Activated naive CD4-positive, alpha-beta T cell treated with anti-CD3 and anti-CD28 coated beads, Interleukin-2, amount 50 U/mL, for 72 hours (primary cell): Measurements from ENCODE around the gene MOK. TPM values are rescaled to one million over a fixed set of nuclear protein-coding genes. Genes with fewer than 3 reads are reported as not detected.
"Not testable (repeated sequence)": the region's sequence is repeated elsewhere in the genome, so short reads cannot be mapped to it uniquely, and the experiment has no call there.

ENCODE experiments used
- ATAC-seq, 2 donors: fragments of 150-1000 bp; cut with Tn5 transposase; 2 replicates each; pipeline ENCODE4 v1.10.0; 2021; ENCODE audit warnings: mild to moderate bottlenecking in 2 of 2, moderate library complexity in 2 of 2
- DNase-seq, 2 donors: peaks; one replicate each; pipeline ENCODE4 v3.0.0; 2021 to 2022; ENCODE audit warnings: low spot score in 2 of 2
- H3K27ac Mint-ChIP-seq, 2 donors: one replicate each; pipeline ENCODE4 v1.8.0; 2022; ENCODE audit warnings: mild to moderate bottlenecking in 2 of 2, mixed read lengths in 2 of 2
- H3K36me3 Mint-ChIP-seq, 2 donors: one replicate each; pipeline ENCODE4 v1.8.0; 2022; ENCODE audit warnings: mixed read lengths in 2 of 2
- H3K9me3 Mint-ChIP-seq, 2 donors: one replicate each; pipeline ENCODE4 v1.8.0; 2022; ENCODE audit warnings: mixed read lengths in 2 of 2
- total RNA-seq, 2 donors: library from RNA; stranded (reverse); gene quantifications; one replicate each; pipeline ENCODE4 v1.2.3, GENCODE V29; 2022

Gene MOK
- total RNA-seq, 2 donors from 2014 or later: 4.4 to 9.1 TPM

GRCh38 chr14:102241147-102241546 is 63.8 kb downstream of the MOK start:
- no peak for ATAC-seq
- no peak for DNase-seq
- Mint-ChIP-seq H3K9me3 (no peaks in the 10 kb centered on the region), H3K36me3 (no peaks in the 10 kb centered on the region), H3K27ac (no peak overlapping the region)

GRCh38 chr14:102240481-102240880 is 64.5 kb downstream of the MOK start:
- H3K9me3 Mint-ChIP-seq, ATAC-seq, H3K36me3 Mint-ChIP-seq, H3K27ac Mint-ChIP-seq, DNase-seq: not testable (repeated sequence)

GRCh38 chr14:102239231-102239630 is 65.7 kb downstream of the MOK start:
- no peak for ATAC-seq
- H3K27ac Mint-ChIP-seq: no peak overlapping the region
- DNase-seq: no peak
- no peaks in the 10 kb centered on the region for H3K36me3 Mint-ChIP-seq
- H3K9me3 Mint-ChIP-seq: no peaks in the 10 kb centered on the region

GRCh38 chr14:102238766-102239165 is 66.2 kb downstream of the MOK start:
- no peak for ATAC-seq
- H3K9me3 Mint-ChIP-seq: no peaks in the 10 kb centered on the region
- DNase-seq: no peak
- no peak overlapping the region for H3K27ac Mint-ChIP-seq
- no peaks in the 10 kb centered on the region for H3K36me3 Mint-ChIP-seq

- no peak for DNase-seq
- Mint-ChIP-seq H3K36me3 (no peaks in the 10 kb centered on the region), H3K27ac (no peak overlapping the region), H3K9me3 (no peaks in the 10 kb centered on the region)
- no peak for ATAC-seq
Observed at GRCh38 chr14:102238131-102238530, 66.8 kb downstream of the MOK start.

- DNase-seq (no peak), ATAC-seq (no peak)
- no peaks in the 10 kb centered on the region for H3K36me3 Mint-ChIP-seq
- no peak overlapping the region for H3K27ac Mint-ChIP-seq
- no peaks in the 10 kb centered on the region for H3K9me3 Mint-ChIP-seq
Observed at GRCh38 chr14:102236026-102236425, 68.9 kb downstream of the MOK start.

GRCh38 chr14:102235275-102235897 is 69.6 kb downstream of the MOK start:
- ATAC-seq (peak; percentile 95 to 99), DNase-seq (peak; percentile 70 to 86)
- Mint-ChIP-seq H3K27ac (no peak overlapping the region), H3K36me3 (no peaks in the 10 kb centered on the region), H3K9me3 (no peaks in the 10 kb centered on the region)

- DNase-seq: no peak
- peak in 1 of 2 donors; percentile 14 for ATAC-seq
- H3K27ac Mint-ChIP-seq: no peak overlapping the region
- H3K36me3 Mint-ChIP-seq: no peaks in the 10 kb centered on the region
- no peaks in the 10 kb centered on the region for H3K9me3 Mint-ChIP-seq
Observed at GRCh38 chr14:102234331-102235264, 70.4 kb downstream of the MOK start.

- Mint-ChIP-seq H3K27ac (no peak overlapping the region), H3K36me3 (no peaks in the 10 kb centered on the region), H3K9me3 (no peaks in the 10 kb centered on the region)
- DNase-seq: no peak
- ATAC-seq: no peak
Observed at GRCh38 chr14:102233081-102233480, 71.9 kb downstream of the MOK start.

- DNase-seq (no peak), ATAC-seq (no peak)
- Mint-ChIP-seq H3K36me3 (no peaks in the 10 kb centered on the region), H3K9me3 (no peaks in the 10 kb centered on the region), H3K27ac (peak overlapping the region in 1 of 2 donors; percentile 38)
Observed at GRCh38 chr14:102232348-102232625, 72.7 kb downstream of the MOK start.

- H3K27ac Mint-ChIP-seq: peak overlapping the region in 1 of 2 donors; percentile 38
- no peak for ATAC-seq
Observed at GRCh38 chr14:102231476-102232347, 73.3 kb downstream of the MOK start.

GRCh38 chr14:102230481-102231210 is 74.3 kb downstream of the MOK start:
- Mint-ChIP-seq H3K9me3 (no peaks in the 10 kb centered on the region), H3K27ac (peak overlapping the region in 1 of 2 donors; percentile 70), H3K36me3 (no peaks in the 10 kb centered on the region)
- DNase-seq (no peak), ATAC-seq (no peak)

More at GRCh38 chr14:102231476-102232347, 73.3 kb downstream of the MOK start:
- DNase-seq: no peak
- Mint-ChIP-seq H3K9me3 (no peaks in the 10 kb centered on the region), H3K36me3 (no peaks in the 10 kb centered on the region)

GRCh38 chr14:102229739-102230092 is 75.2 kb downstream of the MOK start:
- Mint-ChIP-seq H3K27ac (no peak overlapping the region), H3K9me3 (no peaks in the 10 kb centered on the region), H3K36me3 (no peaks in the 10 kb centered on the region)
- ATAC-seq (no peak), DNase-seq (no peak)

GRCh38 chr14:102229071-102229738 is 75.8 kb downstream of the MOK start:
- Mint-ChIP-seq H3K27ac (no peak overlapping the region), H3K36me3 (no peaks in the 10 kb centered on the region), H3K9me3 (no peaks in the 10 kb centered on the region)

GRCh38 chr14:102227184-102227964 is 77.6 kb downstream of the MOK start:
- no peaks in the 10 kb centered on the region for H3K36me3 Mint-ChIP-seq
- H3K9me3 Mint-ChIP-seq: no peaks in the 10 kb centered on the region
- no peak overlapping the region for H3K27ac Mint-ChIP-seq
- no peak for DNase-seq
- ATAC-seq: no peak

More at GRCh38 chr14:102229071-102229738, 75.8 kb downstream of the MOK start:
- ATAC-seq (no peak), DNase-seq (no peak)
